Measurements from ENCODE around the gene RNU6-8. TPM values are rescaled to one million over a fixed set of nuclear protein-coding genes. Genes with fewer than 3 reads are reported as not detected.

RNU6-8 gene
- total RNA-seq, 1 donor from 2014 or later = not detected

GRCh38 chr14:32212833-32213232, 9.8 kb upstream of the RNU6-8 start:
- no peak for DNase-seq (ENCODE audit: low spot score in 2 of 2, unreplicated experiment in 2 of 2)
- Mint-ChIP-seq H3K9me3 (peaks cover 15% of the 10 kb centered on the region), H3K4me1 (no peaks in the 10 kb centered on the region), H3K4me3 (no peak overlapping the region), H3K27ac (no peak overlapping the region), H3K36me3 (no peaks in the 10 kb centered on the region), H3K27me3 (ENCODE audit: low read depth) (no peaks in the 10 kb centered on the region)
- TF ChIP-seq, protein P1, sequence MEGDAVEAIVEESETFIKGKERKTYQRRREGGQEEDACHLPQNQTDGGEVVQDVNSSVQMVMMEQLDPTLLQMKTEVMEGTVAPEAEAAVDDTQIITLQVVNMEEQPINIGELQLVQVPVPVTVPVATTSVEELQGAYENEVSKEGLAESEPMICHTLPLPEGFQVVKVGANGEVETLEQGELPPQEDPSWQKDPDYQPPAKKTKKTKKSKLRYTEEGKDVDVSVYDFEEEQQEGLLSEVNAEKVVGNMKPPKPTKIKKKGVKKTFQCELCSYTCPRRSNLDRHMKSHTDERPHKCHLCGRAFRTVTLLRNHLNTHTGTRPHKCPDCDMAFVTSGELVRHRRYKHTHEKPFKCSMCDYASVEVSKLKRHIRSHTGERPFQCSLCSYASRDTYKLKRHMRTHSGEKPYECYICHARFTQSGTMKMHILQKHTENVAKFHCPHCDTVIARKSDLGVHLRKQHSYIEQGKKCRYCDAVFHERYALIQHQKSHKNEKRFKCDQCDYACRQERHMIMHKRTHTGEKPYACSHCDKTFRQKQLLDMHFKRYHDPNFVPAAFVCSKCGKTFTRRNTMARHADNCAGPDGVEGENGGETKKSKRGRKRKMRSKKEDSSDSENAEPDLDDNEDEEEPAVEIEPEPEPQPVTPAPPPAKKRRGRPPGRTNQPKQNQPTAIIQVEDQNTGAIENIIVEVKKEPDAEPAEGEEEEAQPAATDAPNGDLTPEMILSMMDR (IDR thresholded peaks at IDR 0.05; ENCODE audit: unreplicated experiment) = no peak

DNA sequence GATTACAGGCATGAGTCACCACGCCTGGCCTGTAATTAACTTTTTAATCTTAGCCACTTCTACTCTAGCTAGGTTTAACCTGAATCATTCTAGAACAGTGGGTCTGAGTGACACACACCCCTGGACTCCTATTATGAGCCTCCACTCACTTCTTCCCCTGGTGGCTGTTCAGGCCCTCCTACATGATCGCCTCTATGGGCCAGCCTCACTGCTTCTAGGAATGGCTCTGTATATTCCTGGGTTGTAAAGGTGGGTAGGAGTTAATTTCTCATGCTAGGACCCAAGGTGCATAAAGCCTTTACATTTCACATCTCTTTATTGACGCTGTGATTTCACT, 8.0 kb upstream of the RNU6-8 start:
- no peak for DNase-seq (ENCODE audit: low spot score in 2 of 2, unreplicated experiment in 2 of 2)
- Mint-ChIP-seq H3K4me1 (peaks cover 3% of the 10 kb centered on the region), H3K27ac (no peak overlapping the region), H3K4me3 (no peak overlapping the region), H3K9me3 (peaks cover 15% of the 10 kb centered on the region), H3K36me3 (no peaks in the 10 kb centered on the region), H3K27me3 (ENCODE audit: low read depth) (peaks cover 3% of the 10 kb centered on the region)
- TF ChIP-seq, protein P1 (IDR thresholded peaks at IDR 0.05; ENCODE audit: unreplicated experiment) = no peak

- no peak overlapping the region for H3K4me3 Mint-ChIP-seq
- peaks cover 12% of the 10 kb centered on the region for H3K9me3 Mint-ChIP-seq
- TF ChIP-seq, protein P1 (IDR thresholded peaks at IDR 0.05; ENCODE audit: unreplicated experiment) = no peak
- peaks cover 4% of the 10 kb centered on the region for H3K4me1 Mint-ChIP-seq
- no peak overlapping the region for H3K27ac Mint-ChIP-seq
- no peak for DNase-seq (ENCODE audit: low spot score in 2 of 2, unreplicated experiment in 2 of 2)
- H3K36me3 Mint-ChIP-seq = no peaks in the 10 kb centered on the region
- H3K27me3 Mint-ChIP-seq (ENCODE audit: low read depth) = peaks cover 3% of the 10 kb centered on the region
Measured at GRCh38 chr14:32209471-32209870, 6.4 kb upstream of the RNU6-8 start.

DNA sequence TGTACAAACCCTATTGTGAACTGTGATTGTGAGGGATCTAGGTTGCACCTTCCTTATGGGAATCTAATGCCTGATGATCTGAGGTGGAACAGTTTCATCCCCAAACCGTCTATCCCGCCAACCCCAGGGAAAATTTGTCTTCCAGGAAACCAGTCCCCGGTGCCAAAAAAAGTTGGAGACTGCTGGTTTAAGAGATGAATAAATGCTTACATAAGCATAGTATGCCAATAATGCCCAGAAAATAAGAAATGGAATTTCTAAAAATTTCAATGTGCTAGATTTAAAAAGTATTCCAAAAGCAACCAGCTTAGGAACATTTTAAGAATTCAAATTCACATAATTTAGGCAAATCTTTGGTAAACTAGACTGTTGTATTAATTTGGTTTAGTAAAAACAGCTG, 5.4 kb upstream of the RNU6-8 start:
- DNase-seq (ENCODE audit: low spot score in 2 of 2, unreplicated experiment in 2 of 2) = no peak
- no peaks in the 10 kb centered on the region for H3K36me3 Mint-ChIP-seq
- TF ChIP-seq, protein P1 (IDR thresholded peaks at IDR 0.05; ENCODE audit: unreplicated experiment) = no peak
- H3K27ac Mint-ChIP-seq = no peak overlapping the region
- peaks cover 12% of the 10 kb centered on the region for H3K9me3 Mint-ChIP-seq
- no peak overlapping the region for H3K4me3 Mint-ChIP-seq
- H3K4me1 Mint-ChIP-seq = peaks cover 11% of the 10 kb centered on the region
- peaks cover 3% of the 10 kb centered on the region for H3K27me3 Mint-ChIP-seq (ENCODE audit: low read depth)

- Mint-ChIP-seq H3K4me3 (no peak overlapping the region), H3K9me3 (peaks cover 12% of the 10 kb centered on the region), H3K27me3 (ENCODE audit: low read depth) (peaks cover 3% of the 10 kb centered on the region), H3K36me3 (no peaks in the 10 kb centered on the region), H3K27ac (no peak overlapping the region), H3K4me1 (peaks cover 11% of the 10 kb centered on the region)
- TF ChIP-seq, protein P1 (IDR thresholded peaks at IDR 0.05; ENCODE audit: unreplicated experiment) = no peak
- no peak for DNase-seq (ENCODE audit: low spot score in 2 of 2, unreplicated experiment in 2 of 2)
Measured at GRCh38 chr14:32206552-32206951, 3.5 kb upstream of the RNU6-8 start.

DNA sequence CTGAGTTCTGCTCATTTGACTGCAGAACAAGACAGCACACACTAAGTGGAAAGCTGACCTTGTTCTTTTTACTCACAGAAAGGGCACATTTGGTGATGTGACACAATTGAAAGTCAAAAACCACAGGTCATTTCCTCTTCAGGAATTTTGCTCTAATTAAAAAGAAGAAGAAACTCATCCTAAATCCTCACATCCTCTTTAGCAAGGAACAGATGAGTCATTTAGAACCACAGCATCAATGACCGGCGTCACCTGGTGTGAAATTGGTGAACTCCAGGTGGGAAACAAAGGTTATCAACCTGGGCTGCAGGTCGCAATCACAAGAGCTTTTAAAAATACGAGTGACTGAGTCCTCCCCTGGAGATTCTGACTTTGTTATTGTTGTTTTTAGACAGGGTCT, 2.9 kb upstream of the RNU6-8 start:
- Mint-ChIP-seq H3K4me3 (no peak overlapping the region), H3K27me3 (ENCODE audit: low read depth) (peaks cover 3% of the 10 kb centered on the region), H3K27ac (no peak overlapping the region), H3K36me3 (no peaks in the 10 kb centered on the region), H3K4me1 (peaks cover 12% of the 10 kb centered on the region), H3K9me3 (peaks cover 12% of the 10 kb centered on the region)
- TF ChIP-seq, protein P1 (IDR thresholded peaks at IDR 0.05; ENCODE audit: unreplicated experiment) = no peak
- no peak for DNase-seq (ENCODE audit: low spot score in 2 of 2, unreplicated experiment in 2 of 2)
